HL-60 (cell line): ENCODE data around the gene SYT7.
"Not testable (repeated sequence)": the region's sequence is repeated elsewhere in the genome, so short reads cannot be mapped to it uniquely, and the experiment has no call there.

Source experiments
- DNase-seq, 2 experiments: peaks; one replicate each; pipeline ENCODE4 v3.0.0-alpha.2; 2010 to 2020; ENCODE audit warnings: low read depth in 1 of 2, low spot score in 1 of 2
- H3K27ac ChIP-seq: fragments of 250-450 bp; sonication (Bioruptor Pico); replicated peaks from 2 replicates; pipeline ENCODE4 v1.5.1; 2020; ENCODE audit warnings: mild to moderate bottlenecking, moderate library complexity
- H3K27me3 ChIP-seq: fragments of 250-450 bp; sonication (Bioruptor Pico); 2 replicates; pipeline ENCODE4 v1.5.1; 2021; ENCODE audit warnings: mild to moderate bottlenecking, moderate library complexity; ENCODE audit not compliant: insufficient read depth, poor library complexity, severe bottlenecking
- H3K4me3 ChIP-seq: replicated peaks from 2 replicates; pipeline ENCODE4 v1.5.1; 2011; ENCODE audit warnings: mild to moderate bottlenecking, control low read depth, low read length; ENCODE audit not compliant: insufficient read depth
- GABPA ChIP-seq: IDR thresholded peaks from 2 replicates; pipeline ENCODE4 v1.6.1; 2012; ENCODE audit warnings: low read depth
- POLR2AphosphoS5 ChIP-seq: IDR thresholded peaks from 2 replicates; pipeline ENCODE4 v1.6.1; 2012; ENCODE audit warnings: low read depth
- SPI1 ChIP-seq: IDR thresholded peaks from 2 replicates; pipeline ENCODE4 v1.6.1; 2012; ENCODE audit warnings: low read depth, mild to moderate bottlenecking, borderline replicate concordance
- TF ChIP-seq, protein P1 (sequence below): IDR thresholded peaks from 2 replicates; pipeline ENCODE4 v1.6.1; 2012; ENCODE audit warnings: low read depth; ENCODE audit not compliant: insufficient replicate concordance
- TF ChIP-seq, protein P2 (sequence below): IDR thresholded peaks from one replicate; pipeline ENCODE4 v1.5.1; 2011; ENCODE audit warnings: low read length, control low read depth, inconsistent platforms; ENCODE audit not compliant: insufficient read depth

SYT7 gene

DNA sequence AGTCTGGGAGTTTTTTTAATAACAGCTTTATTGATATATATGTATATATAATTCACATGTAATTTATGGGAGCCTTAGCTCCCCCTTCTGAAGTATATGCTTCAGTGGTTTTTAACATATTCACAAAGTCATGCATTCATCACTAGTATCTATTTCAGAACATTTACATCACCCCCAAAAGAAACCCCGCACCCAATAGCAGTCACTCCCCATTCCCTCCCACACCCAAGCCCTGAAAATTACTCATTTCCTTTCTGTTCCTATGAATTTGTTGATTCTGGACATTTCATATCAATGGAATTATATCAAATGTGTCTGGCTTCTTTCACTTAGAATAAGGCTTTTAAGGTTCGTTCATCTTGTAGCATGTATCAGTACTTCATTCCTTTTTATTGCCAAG lies 35.6 kb upstream of the SYT7 start:
- TF ChIP-seq, protein P1, sequence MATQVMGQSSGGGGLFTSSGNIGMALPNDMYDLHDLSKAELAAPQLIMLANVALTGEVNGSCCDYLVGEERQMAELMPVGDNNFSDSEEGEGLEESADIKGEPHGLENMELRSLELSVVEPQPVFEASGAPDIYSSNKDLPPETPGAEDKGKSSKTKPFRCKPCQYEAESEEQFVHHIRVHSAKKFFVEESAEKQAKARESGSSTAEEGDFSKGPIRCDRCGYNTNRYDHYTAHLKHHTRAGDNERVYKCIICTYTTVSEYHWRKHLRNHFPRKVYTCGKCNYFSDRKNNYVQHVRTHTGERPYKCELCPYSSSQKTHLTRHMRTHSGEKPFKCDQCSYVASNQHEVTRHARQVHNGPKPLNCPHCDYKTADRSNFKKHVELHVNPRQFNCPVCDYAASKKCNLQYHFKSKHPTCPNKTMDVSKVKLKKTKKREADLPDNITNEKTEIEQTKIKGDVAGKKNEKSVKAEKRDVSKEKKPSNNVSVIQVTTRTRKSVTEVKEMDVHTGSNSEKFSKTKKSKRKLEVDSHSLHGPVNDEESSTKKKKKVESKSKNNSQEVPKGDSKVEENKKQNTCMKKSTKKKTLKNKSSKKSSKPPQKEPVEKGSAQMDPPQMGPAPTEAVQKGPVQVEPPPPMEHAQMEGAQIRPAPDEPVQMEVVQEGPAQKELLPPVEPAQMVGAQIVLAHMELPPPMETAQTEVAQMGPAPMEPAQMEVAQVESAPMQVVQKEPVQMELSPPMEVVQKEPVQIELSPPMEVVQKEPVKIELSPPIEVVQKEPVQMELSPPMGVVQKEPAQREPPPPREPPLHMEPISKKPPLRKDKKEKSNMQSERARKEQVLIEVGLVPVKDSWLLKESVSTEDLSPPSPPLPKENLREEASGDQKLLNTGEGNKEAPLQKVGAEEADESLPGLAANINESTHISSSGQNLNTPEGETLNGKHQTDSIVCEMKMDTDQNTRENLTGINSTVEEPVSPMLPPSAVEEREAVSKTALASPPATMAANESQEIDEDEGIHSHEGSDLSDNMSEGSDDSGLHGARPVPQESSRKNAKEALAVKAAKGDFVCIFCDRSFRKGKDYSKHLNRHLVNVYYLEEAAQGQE: no peak
- TF ChIP-seq SPI1: no peak
- no peak overlapping the region for H3K4me3 ChIP-seq
- no peak for DNase-seq
- H3K27ac ChIP-seq: no peak overlapping the region
- H3K27me3 ChIP-seq: no peaks in the 10 kb centered on the region

DNA sequence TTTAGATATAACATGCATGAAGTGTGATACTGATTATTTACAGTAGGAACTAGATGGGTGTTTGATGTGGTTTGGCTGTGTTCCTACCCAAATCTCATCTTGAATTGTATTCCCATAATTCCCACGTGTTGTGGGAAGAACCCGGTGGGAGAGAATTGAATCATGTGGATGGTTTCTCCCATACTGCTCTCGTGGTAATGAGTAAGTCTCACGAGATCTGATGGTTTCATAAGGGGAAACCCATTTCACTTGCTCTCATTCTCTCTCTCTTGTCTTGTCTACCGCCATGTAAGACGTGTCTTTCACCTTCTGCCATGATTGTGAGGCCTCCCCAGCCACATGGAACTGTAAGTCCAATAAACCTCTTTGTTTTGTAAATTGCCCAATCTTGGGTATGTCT lies 33.9 kb upstream of the SYT7 start:
- H3K27me3 ChIP-seq, H3K27ac ChIP-seq, DNase-seq, H3K4me3 ChIP-seq: not testable (repeated sequence)

DNA sequence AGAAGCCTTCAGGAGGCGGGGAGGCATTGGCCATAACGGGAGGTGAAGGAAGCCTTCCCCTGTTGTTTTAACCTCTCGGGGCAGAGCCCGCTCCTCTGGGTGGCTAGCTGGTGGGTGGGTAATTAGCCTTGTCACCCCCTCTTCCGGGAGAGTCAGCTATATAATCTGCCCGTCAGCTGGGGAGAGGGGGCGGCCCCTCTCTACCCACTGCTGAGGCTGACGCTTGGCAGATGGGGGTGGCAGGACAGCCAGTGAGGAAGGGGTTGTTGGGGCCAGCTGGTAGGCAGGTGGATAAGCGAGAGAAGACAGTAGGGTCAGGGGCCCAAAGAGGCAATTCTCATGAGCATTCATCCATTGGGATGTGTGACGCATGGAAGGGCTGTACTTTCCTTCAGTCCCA lies 33.0 kb upstream of the SYT7 start:
- H3K27me3 ChIP-seq: no peaks in the 10 kb centered on the region
- H3K4me3 ChIP-seq: no peak overlapping the region
- no peak overlapping the region for H3K27ac ChIP-seq
- no peak for DNase-seq
- TF ChIP-seq, protein P2, sequence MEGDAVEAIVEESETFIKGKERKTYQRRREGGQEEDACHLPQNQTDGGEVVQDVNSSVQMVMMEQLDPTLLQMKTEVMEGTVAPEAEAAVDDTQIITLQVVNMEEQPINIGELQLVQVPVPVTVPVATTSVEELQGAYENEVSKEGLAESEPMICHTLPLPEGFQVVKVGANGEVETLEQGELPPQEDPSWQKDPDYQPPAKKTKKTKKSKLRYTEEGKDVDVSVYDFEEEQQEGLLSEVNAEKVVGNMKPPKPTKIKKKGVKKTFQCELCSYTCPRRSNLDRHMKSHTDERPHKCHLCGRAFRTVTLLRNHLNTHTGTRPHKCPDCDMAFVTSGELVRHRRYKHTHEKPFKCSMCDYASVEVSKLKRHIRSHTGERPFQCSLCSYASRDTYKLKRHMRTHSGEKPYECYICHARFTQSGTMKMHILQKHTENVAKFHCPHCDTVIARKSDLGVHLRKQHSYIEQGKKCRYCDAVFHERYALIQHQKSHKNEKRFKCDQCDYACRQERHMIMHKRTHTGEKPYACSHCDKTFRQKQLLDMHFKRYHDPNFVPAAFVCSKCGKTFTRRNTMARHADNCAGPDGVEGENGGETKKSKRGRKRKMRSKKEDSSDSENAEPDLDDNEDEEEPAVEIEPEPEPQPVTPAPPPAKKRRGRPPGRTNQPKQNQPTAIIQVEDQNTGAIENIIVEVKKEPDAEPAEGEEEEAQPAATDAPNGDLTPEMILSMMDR: no peak
- TF ChIP-seq GABPA (no peak), POLR2AphosphoS5 (no peak), SPI1 (no peak)
- TF ChIP-seq, protein P1: no peak

DNA sequence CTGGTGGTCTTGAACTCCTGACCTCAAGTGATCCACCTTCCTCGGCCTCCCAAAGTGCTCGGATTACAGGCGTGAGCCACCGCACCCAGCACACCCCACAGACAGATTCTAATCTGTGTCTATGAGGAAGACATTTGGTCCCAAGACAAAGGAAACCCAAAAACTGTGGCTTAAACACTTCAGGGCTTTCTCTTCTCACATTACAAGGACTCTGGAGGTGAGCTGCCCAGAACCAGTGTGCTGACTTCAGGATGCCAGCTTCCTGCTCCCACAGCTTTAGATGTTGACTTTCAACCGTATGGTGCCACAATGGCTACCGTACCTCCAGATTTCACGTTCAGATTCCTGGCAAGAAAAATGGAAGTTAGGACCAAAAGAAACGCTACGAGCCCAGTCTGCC lies 32.2 kb upstream of the SYT7 start:
- DNase-seq: no peak
- TF ChIP-seq POLR2AphosphoS5 (no peak), GABPA (no peak), SPI1 (no peak)
- TF ChIP-seq, protein P1: no peak
- TF ChIP-seq, protein P2: no peak
- Histone ChIP-seq H3K27ac (no peak overlapping the region), H3K4me3 (no peak overlapping the region), H3K27me3 (no peaks in the 10 kb centered on the region)
